DMS 273 (cell line): Measurements from ENCODE around the gene MPC2.
"Not testable (repeated sequence)": the region's sequence is repeated elsewhere in the genome, so short reads cannot be mapped to it uniquely, and the experiment has no call there.

Source experiments
- DNase-seq: peaks from one replicate; lab custom pipeline; 2025; ENCODE audit not compliant: unreplicated experiment; lab: John Stamatoyannopoulos, UW

MPC2 gene

GRCh38 chr1:167909691-167910180 lies 27.1 kb downstream of the MPC2 start:
- DNase-seq: no peak

DNA sequence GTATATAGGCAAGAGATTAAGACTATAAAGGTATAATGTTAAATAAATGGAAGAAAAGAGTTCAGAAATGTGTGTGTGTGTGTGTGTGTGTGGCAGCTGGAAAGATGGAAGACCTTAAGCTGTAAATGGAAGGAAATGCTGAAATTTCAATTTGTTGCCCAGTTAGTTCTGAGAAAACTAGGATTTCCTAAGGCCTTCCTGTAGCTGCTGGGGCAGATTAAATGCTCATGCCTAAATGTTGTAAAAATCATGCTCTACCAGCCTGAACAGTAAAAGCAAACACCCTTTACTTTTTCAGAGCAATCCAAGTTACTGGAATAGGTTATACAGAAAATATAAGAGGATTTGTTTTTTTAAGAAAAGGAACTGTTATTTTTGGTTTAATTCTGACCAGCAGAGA lies 31.2 kb downstream of the MPC2 start:
- no peak for DNase-seq

DNA sequence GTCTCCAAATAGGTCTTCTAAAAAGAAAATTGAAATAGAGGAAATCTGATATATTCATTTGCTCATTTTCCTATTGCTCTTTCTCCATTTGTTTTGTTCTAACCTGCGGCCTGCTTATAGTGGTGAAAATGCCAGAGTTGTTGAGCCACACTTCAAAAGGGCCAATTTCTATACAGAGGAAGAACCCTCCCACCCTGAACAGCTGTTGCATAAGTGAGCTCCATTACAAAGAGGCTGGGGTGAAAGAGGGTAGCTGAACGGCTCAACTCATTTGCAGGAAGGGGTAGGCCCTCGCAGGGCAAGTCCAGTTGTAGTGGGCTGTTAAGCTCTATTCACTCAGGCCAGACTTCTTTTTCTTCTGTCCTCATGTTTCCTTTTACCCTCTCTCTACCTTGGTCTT lies 31.7 kb downstream of the MPC2 start:
- DNase-seq: peak; percentile 57

GRCh38 chr1:167904652-167905130 lies 32.2 kb downstream of the MPC2 start:
- DNase-seq: peak; percentile 21

- DNase-seq: no peak
Measured at GRCh38 chr1:167900907-167901306, 36.0 kb downstream of the MPC2 start.

GRCh38 chr1:167899253-167899681 lies 37.6 kb downstream of the MPC2 start:
- no peak for DNase-seq

- no peak for DNase-seq
Measured at GRCh38 chr1:167898578-167899222, 38.2 kb downstream of the MPC2 start.

DNA sequence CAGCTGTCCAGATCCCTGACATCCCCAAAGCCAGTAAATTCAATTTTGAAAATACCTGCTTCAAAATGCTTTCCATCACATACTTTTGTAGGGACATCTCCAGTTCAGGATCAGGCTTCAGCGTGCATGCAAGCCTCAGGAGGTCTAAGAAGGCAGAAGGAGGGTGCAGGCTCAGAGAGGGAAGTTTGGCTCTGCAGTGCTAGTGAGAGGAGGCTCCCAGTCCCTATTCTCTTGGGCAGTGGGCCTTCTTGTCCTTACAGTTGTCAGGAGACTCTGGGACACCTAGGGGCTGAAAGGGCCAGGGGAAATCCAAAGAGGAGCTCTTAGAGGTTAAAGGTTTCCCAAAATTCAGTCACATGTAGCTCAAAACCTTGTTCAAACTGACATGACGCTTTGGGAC lies 43.1 kb downstream of the MPC2 start:
- no peak for DNase-seq

GRCh38 chr1:167890400-167890799 lies 46.5 kb downstream of the MPC2 start:
- no peak for DNase-seq

DNA sequence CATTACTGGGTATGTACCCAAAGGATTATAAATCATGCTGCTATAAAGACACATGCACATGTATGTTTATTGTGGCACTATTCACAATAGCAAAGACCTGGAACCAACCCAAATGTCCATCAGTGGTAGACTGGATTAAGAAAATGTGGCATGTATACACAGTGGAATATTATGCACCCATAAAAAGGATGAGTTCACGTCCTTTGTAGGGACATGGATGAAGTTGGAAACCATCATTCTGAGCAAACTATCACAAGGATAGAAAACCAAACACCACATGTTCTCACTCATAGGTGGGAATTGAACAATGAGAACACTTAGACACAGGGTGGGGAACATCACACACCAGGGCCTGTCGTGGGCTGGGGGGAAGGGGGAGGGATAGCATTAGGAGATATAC lies 49.7 kb downstream of the MPC2 start:
- DNase-seq: not testable (repeated sequence)

- DNase-seq: no peak
Measured at GRCh38 chr1:167882376-167882775, 54.5 kb downstream of the MPC2 start.

DNA sequence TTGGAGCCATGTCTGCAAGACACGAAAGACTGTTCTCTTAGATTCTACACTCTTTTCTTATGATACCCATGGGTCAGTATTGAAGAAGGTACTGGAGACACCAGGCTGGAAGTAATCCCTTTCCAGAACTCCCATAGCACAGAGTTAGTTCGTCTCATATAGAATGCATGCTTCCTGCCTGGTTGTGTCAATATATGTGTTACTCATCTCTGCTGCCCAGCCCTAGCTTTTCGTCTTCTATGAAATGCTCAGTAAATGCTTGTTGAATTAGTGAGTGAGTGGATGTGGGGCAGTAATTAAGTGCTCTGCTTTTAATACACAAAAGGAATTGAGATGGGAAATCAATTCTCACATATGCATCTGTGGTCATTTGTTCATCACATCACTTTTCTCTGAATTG lies 55.1 kb downstream of the MPC2 start:
- DNase-seq: no peak

- DNase-seq: no peak
Measured at GRCh38 chr1:167881069-167881468, 55.8 kb downstream of the MPC2 start.

GRCh38 chr1:167880580-167881021 lies 56.3 kb downstream of the MPC2 start:
- DNase-seq: no peak

DNA sequence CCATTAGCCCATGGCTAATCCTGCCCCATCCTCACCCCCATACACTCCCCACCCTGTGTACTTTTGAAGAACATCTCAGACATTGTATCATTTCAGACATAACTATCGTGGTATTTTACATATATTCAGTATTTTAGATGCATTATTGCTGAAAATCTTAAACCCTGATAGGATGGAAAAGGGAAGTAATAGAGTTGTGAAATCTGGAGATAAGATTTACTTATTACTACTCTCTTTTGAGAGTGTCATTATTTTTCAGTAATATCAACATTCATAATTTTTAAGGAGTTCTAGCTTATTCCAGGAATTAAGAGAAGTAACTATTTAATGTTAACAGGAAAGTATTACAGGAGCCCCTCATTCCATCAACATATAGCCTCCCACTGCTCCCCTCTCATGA lies 57.4 kb downstream of the MPC2 start:
- no peak for DNase-seq

DNA sequence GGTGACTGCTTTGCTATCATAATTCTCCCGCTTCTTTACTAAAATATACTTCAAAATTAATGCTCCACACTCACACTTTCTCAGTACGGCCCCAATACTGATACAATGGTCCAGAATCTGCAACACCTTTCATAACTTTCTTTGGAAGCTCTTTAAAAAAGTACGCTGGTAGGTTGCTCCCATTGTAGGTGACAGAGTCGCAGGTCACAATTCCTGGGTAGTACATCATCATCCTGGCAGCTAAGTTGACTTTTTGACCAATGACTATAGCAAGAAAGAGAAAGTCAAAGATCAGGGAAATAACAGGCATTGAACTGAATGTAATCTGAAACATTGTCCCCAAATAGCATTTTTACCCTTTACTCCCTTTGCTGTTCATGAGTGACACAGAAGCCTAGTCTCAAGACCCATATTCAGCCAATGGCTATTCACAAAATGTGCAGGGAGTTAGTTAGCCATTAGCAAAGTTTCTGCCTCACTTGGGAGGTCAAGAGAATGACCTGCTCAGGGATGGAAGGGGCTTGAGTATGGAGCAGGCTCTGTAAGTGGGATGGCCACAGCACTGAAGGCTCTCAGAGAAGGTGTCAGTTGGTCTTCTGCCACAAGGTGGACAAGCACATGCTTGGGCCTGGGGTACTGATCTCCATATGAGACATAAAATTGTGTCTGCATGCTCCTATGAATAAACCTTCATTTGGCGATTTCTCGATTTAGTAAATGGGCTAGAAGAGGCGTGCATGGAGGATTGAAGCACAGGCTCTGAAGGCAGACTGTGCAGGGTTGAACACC lies 58.3 kb downstream of the MPC2 start:
- DNase-seq: no peak

DNA sequence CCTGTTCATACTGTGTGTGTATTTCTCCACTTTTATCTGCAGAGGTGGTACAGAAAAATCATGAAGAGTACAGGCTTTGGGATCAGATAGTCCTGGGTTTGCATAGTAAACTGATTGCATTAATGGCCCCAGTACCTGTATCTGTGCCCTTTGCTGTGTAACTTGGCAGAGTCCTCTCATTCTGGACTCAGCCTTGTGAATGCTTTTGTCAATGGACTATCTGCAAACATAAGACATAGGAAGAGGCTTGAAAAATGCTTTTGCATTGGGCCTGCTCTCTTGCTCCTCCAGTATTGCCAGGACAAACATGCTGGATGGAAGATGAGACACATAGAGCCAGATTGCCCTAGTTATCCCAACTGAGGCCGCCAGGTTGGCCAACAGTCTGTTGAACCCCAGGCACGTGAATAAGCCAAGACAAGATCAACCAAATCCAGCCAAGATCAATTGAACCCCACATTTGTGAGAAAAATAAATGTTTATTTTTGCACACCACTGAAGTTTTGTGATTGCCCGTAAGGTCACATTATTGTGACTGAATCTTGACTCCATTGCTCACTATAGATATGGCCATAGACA lies 60.2 kb downstream of the MPC2 start:
- no peak for DNase-seq

DNA sequence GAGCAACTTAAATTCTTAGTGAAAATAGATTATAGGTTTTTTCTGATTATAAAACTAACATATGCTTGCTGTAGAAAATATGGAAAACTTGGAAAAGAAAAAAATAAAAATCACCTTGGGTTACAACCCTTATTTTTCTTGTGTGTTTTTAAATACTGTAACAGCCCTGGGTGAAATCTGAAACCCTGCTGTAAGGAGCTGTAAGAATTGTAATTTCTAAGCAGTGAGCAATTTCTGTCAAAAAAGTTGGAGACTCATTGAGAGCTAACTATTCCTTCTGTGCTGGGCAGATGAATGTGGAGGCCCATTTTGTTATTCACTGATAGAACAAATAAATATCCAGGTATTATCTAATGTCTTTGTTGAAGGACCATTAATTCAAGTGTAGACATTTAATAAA lies 65.5 kb downstream of the MPC2 start:
- peak; percentile 38 for DNase-seq

GRCh38 chr1:167869157-167870001 lies 67.5 kb downstream of the MPC2 start:
- not testable (repeated sequence) for DNase-seq

- DNase-seq: not testable (repeated sequence)
Measured at GRCh38 chr1:167866739-167867414, 70.0 kb downstream of the MPC2 start.
